Suppressor macrophage treated with lipopolysaccharide for 4 hours (primary cell): ENCODE results near the gene NIM1K.
"Not testable (repeated sequence)": the region's sequence is repeated elsewhere in the genome, so short reads cannot be mapped to it uniquely, and the experiment has no call there.

Source experiments
- DNase-seq: peaks from one replicate; pipeline ENCODE4 v3.0.0-alpha.2; 2020

The NIM1K gene

DNA sequence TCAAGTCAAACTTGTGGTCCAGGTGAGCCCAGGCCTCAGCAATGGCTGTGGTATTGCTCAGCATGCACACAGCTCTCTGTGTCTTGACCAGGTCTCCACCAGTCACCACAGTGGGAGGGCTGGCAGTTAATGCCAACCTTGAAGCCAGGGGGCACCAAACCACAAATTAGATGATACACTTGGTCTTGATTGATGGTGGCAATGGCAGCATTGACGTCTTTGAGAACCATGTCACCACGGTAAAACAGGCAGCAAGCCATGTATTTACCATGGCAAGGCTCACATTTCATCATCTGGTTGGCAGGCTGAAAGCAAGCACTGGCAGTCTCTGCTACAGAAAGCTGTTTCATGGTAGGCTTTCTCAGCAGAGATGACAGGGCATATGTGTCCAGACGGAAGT, 40.0 kb downstream of the NIM1K start:
- peak; percentile 25 for DNase-seq

DNA sequence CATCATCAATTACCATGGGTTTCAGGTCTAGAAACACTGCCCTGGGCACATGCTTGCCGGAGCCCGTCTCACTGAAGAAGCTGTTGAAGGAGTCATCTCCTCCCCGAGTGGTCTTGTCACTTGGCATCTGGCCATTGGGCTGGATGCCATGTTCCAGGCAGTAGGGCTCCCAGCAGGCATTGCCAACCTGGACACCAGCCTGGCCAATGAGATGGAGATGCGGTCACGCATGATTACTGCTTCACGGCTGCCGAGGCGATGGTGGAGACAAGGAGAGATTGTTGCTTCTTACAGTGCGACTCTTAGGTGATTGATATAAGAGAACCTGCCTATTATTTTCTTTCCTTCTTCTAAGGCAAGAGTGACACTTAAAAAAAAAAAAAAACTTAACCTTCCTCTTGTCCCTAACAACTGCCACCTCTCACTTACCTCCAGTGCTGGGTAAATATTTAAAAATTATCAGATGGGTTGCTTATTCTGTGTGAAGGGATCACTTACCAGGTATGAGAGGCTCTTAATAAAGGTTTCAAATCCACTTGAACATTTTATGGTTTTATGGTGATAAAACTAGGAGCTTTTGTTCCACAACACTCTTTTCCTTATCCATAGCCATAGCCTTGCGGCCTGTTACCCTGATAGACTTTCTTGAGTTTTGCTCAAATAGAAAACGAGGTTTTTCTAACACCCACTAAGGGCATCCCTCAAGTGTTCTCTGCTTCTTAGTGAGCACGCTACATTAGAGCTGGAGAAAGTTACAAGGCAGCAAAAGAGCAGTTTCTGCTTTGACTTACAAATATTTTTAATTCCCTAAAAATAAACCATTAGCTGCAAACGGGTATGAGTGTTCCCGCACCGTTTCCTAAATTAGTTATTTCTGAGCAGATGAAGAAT, 41.2 kb downstream of the NIM1K start:
- no peak for DNase-seq

DNA sequence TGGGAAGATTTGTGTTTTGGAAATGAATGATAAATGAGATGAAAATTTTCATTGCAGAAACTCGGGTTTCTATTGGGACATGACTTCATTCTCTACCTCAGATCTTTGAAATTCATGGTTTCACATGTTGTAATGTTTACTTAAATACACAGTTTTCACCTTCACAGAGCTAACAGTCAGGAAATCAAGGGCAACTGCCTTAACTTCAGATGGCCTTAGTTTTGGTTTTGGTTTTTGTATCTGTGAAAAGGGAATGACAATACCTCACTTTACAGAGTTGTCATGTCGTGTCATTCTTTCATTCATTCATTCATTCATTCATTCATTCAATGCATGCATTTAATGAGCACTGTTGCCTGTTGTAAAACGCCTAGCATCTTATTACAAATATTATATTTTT, 41.9 kb downstream of the NIM1K start:
- no peak for DNase-seq

- DNase-seq = no peak
Measured at GRCh38 chr5:43236653-43237355, 44.8 kb downstream of the NIM1K start.

- DNase-seq = no peak
Measured at GRCh38 chr5:43242196-43242595, 50.2 kb downstream of the NIM1K start.

DNA sequence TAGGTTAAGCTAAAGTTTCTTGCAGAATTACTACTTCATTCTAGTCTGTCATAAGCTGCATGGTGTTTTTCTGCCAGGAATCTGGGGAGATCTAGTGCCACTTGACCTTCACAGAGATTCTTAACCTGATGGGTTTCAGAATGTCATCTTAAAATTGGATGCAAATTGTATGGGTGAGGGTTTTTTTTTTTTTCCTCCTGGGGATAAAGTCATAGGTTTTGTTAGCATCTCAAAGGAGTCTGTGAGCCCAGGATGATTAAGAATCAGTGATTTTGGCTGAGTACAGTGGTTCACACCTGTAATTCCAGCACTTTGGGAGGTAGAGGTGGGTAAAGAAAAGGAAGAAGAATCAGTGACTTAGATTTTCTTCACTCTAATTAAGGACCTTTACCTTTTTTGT, 51.2 kb downstream of the NIM1K start:
- DNase-seq = no peak

DNA sequence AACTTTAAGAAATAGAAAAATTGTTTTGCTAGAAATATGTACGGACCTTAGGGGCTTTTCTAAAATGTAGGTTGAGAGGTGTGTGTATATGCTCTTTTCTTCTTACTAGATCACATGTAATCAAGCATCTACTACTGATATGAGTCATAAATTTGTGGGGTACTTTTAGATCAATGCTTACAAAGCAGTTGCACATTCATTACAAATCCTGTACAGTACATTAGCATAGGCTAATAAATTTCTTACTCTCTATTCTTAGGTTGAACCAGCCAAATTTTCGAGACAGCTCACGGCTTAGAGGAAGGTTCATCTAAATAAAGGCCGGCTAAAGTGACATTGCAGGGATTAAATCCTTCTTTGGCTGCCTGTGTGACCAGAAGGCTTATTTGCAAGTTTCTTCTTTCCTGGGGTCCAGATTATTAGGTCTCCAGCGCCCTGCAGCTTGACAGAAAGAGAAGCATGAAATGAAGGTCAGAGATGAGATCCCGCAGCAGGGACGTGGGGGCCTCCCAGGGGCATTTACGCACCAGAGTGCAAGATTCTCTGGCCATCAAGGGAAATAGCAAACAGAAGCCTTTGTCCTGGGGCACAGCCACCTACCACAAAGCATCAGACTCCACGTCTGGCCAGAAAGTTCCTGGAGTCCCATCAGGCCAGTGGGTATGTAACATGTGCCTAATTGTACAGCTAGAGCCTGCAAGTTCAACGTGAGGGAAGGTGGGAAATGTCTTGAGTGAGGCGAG, 53.0 kb downstream of the NIM1K start:
- no peak for DNase-seq

- DNase-seq = no peak
Measured at GRCh38 chr5:43245724-43246385, 53.8 kb downstream of the NIM1K start.

DNA sequence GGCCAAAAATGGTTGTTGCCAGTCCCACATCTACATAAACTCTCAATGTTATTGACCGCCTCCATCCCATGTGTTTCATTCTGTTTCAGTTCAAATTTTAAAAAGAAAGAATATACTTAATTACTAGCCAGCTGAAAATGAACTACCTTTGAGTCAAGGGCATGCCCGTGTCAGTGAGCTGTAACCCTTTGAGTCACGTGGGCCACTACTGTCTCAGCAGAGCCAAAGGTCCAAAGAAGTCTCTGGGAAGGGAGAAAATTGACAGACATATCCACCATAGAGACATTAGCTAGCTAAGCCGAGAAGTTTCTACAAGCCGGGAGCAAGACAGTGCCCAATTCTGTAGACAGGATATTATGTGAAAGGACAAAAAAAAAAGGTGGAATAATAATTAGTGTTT, 59.7 kb downstream of the NIM1K start:
- DNase-seq = no peak

DNA sequence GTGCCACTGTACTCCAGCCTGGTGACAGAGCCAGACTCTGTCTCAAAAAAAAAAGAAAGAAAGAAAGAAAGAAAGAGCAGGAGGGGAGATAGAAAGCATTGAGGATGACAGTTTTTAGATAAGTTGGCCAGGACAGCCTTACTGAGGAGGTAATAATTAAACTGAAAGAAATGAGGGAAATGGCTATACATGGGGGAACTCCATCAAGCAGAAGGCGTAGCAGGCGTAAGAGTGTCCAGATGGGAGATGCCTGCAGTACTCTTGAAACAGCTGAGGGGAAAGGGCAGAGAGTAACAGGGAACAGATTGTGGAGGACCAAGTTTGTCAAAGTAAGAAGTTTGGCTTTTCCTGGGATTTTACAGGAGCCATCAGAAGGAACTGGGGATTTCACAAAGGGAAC, 63.7 kb downstream of the NIM1K start:
- DNase-seq = no peak

GRCh38 chr5:43256261-43256966, 64.4 kb downstream of the NIM1K start:
- DNase-seq = no peak

- DNase-seq = no peak
Measured at GRCh38 chr5:43258116-43258515, 66.1 kb downstream of the NIM1K start.

DNA sequence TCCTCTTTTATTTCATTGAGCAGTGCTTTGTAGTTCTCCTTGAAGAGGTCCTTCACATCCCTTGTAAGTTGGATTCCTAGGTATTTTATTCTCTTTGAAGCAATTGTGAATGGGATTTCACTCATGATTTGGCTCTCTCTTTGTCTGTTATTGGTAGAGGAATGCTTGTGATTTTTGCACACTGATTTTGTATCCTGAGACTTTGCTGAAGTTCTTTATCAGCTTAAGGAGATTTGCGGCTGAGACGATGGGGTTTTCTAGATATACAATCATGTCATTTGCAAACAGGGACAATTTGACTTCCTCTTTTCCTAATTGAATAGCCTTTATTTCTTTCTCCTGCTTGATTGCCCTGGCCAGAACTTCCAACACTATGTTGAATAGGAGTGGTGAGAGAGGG, 70.2 kb downstream of the NIM1K start:
- not testable (repeated sequence) for DNase-seq

DNA sequence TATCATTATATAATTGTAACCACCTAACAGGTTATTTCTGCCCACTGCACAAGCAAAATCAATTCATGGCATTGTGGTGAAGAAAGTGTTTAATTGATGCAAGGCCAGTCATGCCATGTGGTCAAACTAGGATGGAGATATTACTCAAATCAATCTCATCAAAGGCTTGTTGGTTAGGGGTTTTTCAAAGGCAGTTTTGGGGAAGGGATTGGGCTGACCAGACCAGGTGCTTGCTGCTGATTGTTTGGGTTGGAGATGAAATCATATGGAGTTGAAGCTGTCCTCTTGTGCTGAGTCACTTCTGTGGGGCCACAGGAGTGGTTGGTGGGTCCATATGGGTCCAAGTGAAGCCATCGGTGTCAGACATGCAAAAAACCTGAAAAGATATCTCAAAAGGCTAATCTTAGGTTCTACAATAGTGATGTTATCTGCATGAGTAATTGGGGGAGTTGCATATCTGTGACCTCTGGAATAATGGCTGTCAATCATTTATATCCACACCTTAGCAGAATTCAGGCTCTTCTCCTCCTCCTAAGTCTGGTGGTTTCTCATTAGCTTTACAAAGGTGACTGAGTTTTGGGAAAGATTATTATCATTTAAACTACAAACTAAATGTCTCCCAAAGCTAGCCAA, 76.3 kb downstream of the NIM1K start:
- no peak for DNase-seq

- peak; percentile 74 for DNase-seq
Measured at GRCh38 chr5:43270645-43271044, 78.6 kb downstream of the NIM1K start.

- DNase-seq = no peak
Measured at GRCh38 chr5:43273552-43273951, 81.5 kb downstream of the NIM1K start.

GRCh38 chr5:43274435-43275114, 82.5 kb downstream of the NIM1K start:
- no peak for DNase-seq

- no peak for DNase-seq
Measured at GRCh38 chr5:43275391-43275790, 83.4 kb downstream of the NIM1K start.

DNA sequence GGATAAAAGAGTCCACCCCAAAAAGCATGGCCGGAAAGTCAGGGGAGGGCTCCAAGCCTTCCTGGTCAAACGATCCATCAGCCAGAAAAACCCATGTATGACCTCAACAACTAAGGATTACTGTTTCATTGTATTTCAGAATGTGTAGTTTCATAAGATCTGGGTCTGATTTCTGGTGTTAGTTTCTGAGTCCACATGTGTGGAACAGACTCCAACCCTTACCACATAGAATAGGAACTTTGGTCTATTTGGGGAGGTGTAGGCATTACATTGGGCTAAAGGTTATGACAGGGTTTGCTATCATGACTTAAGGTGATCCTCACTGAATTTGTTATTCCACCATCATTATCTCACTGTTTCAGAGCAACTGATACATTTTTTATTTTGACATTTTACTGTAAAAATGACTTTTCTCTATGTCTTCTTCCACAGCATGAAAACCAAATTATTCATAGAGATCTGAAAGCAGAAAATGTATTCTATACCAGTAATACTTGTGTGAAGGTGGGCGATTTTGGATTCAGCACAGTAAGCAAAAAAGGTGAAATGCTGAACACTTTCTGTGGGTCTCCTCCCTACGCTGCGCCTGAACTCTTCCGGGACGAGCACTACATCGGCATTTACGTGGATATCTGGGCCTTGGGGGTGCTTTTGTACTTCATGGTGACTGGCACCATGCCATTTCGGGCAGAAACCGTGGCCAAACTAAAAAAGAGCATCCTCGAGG, 87.7 kb downstream of the NIM1K start:
- DNase-seq = no peak

DNA sequence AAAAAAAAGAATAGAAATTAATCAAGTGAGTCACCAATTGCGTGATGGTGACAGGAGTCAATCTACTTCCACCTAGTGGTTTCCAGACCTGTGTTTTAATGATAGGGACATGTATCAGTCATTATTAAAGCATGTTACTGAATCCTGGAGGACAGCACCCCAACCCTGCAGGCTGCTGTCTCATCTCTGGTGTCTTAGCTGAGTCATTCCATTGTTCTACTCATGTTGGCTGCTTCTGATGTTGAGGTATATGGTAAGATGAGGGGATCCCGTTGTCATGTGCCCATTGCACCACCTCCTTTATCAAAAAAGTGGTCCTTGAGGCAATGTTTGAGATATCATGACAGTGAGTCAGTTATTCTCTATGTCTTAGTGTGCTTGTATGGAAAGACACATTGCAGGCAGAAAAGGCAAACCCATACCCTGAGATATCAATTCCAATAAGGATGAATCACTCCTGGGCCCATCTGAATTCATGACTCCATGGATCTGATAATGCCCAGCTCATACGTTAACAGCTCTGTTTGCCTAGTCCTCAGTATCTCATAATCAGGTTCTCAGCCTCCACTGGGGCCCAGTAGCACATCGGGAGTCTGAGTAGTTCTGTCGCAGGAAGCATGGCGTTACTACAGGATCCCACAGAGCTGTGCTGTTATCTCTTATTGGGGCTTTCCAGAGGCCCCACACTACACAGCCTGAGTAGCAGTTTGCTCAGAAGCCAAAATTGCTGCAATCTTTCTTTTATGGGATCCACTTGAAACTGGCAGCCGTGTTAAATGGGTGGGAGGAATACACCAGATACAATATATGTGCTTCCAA, 90.0 kb downstream of the NIM1K start:
- DNase-seq = no peak
